ENCODE data around the gene CHI3L1.
"Not testable (repeated sequence)": the region's sequence is repeated elsewhere in the genome, so short reads cannot be mapped to it uniquely, and the experiment has no call there.

Gene CHI3L1

GRCh38 chr1:203186446-203187303 lies at the start of gene CHI3L1:
Gene CHI3L1 (minus strand): TSS chr1:203186704. CDS start chr1:203186623, 81 bp downstream.
- peak; percentile 56 to 96 (median 80) for DNase-seq
- intact Hi-C loops (cut with DNase I), result no loop called here

GRCh38 chr1:203234901-203235300 lies 48.4 kb upstream of the CHI3L1 start:
- DNase-seq; intact Hi-C loops (cut with DNase I): not testable (repeated sequence)

- intact Hi-C loops (cut with DNase I), result no loop called here
Measured at GRCh38 chr1:203229471-203230135, 43.1 kb upstream of the CHI3L1 start, which contains the start of gene CHIT1. Gene CHIT1 (minus strand): TSS chr1:203229673. CDS start chr1:203229636, 37 bp downstream.

GRCh38 chr1:203228670-203229069 lies 42.2 kb upstream of the CHI3L1 start:
- no peak for DNase-seq
- intact Hi-C loops (cut with DNase I), result no loop called here

More at GRCh38 chr1:203229471-203230135, 43.1 kb upstream of the CHI3L1 start, which contains the start of gene CHIT1:
- DNase-seq, result peak in 1 of 42 donors; percentile 32

GRCh38 chr1:203227371-203228083 lies 41.0 kb upstream of the CHI3L1 start:
- DNase-seq, result peak in 1 of 42 donors; percentile 19
- intact Hi-C loops (cut with DNase I), result no loop called here

- intact Hi-C loops (cut with DNase I), result no loop called here
- DNase-seq, result no peak
Measured at GRCh38 chr1:203225071-203225470, 38.6 kb upstream of the CHI3L1 start.

- DNase-seq, result no peak
- intact Hi-C loops (cut with DNase I), result no loop called here
Measured at GRCh38 chr1:203223012-203223775, 36.7 kb upstream of the CHI3L1 start.

GRCh38 chr1:203219934-203220333 lies 33.4 kb upstream of the CHI3L1 start:
- no peak for DNase-seq
- intact Hi-C loops (cut with DNase I), result loop anchor here (5.0 kb wide), 2 partner anchors 37 to 48 kb away; no protein-coding TSS in a partner anchor

GRCh38 chr1:203219171-203219570 lies 32.7 kb upstream of the CHI3L1 start:
- DNase-seq, result no peak
- intact Hi-C loops (cut with DNase I), result loop anchor here (5.0 kb wide), 2 partner anchors 38 to 47 kb away; no protein-coding TSS in a partner anchor

- no peak for DNase-seq
- intact Hi-C loops (cut with DNase I), result loop anchor here (2.0 to 5.0 kb wide), 4 partner anchors 40 to 179 kb away; no protein-coding TSS in a partner anchor
Measured at GRCh38 chr1:203217668-203218067, 31.2 kb upstream of the CHI3L1 start.

- intact Hi-C loops (cut with DNase I), result loop anchor here (2.0 to 5.0 kb wide), 4 partner anchors 40 to 178 kb away; no protein-coding TSS in a partner anchor
- DNase-seq, result peak in 8 of 42 donors; percentile 6 to 58 (median 24)
Measured at GRCh38 chr1:203217139-203217655, 30.7 kb upstream of the CHI3L1 start.

- DNase-seq, result peak in 41 of 42 donors; percentile 18 to 89 (median 70)
- intact Hi-C loops (cut with DNase I), result loop anchor here (2.0 to 5.0 kb wide), 4 partner anchors 41 to 178 kb away; no protein-coding TSS in a partner anchor
Measured at GRCh38 chr1:203216274-203217138, 30.0 kb upstream of the CHI3L1 start.

- intact Hi-C loops (cut with DNase I), result loop anchor here (5.0 kb wide), 2 partner anchors 42 to 43 kb away; no protein-coding TSS in a partner anchor
- peak in 1 of 42 donors; percentile 21 for DNase-seq
Measured at GRCh38 chr1:203215573-203215972, 29.1 kb upstream of the CHI3L1 start.

GRCh38 chr1:203214871-203215270 lies 28.4 kb upstream of the CHI3L1 start:
- intact Hi-C loops (cut with DNase I), result loop anchor here (5.0 kb wide), 2 partner anchors 42 to 43 kb away; no protein-coding TSS in a partner anchor
- peak in 2 of 42 donors; percentile 13 to 14 for DNase-seq

GRCh38 chr1:203213126-203213525 lies 26.6 kb upstream of the CHI3L1 start:
- no peak for DNase-seq
- intact Hi-C loops (cut with DNase I), result no loop called here

GRCh38 chr1:203211812-203212211 lies 25.3 kb upstream of the CHI3L1 start:
- DNase-seq, result no peak
- intact Hi-C loops (cut with DNase I), result no loop called here

- intact Hi-C loops (cut with DNase I), result no loop called here
- no peak for DNase-seq
Measured at GRCh38 chr1:203210988-203211387, 24.5 kb upstream of the CHI3L1 start.
